ENCODE results near the gene PAQR4. TPM values are rescaled to one million over a fixed set of nuclear protein-coding genes. Genes with fewer than 3 reads are reported as not detected.
A peak's percentile ranks its signal among the peaks of the same experiment; 100 is the strongest.

PAQR4 gene
- total RNA-seq, 6 donors from 2014 or later, result 5.2 to 13.5 (median 8.3) TPM

- peak overlapping the region in 1 of 4 donors; percentile 86 for H3K27ac ChIP-seq
- 7% methylated on average over 3 of the region's 67 CpGs; no CpG with 5 or more reads in 1 of the 2 donors for WGBS, 2 donors
Observed at GRCh38 chr16:3004319-3004718, 35.2 kb downstream of the PAQR4 start.

GRCh38 chr16:3004781-3005284, 35.7 kb downstream of the PAQR4 start:
- Histone ChIP-seq H3K27ac (peak overlapping the region; percentile 49 to 86 (median 74)), H3K4me3 (peak overlapping the region in 3 of 4 donors; percentile 46 to 51 (median 49)), H3K4me1 (peaks cover 20 to 46% (median 29%) of the 10 kb centered on the region in 4 donors), H3K9me3 (no peaks in the 10 kb centered on the region), H3K27me3 (no peaks in the 10 kb centered on the region), H3K36me3 (no peaks in the 10 kb centered on the region)
- DNase-seq, result peak in 1 of 2 donors; percentile 82
- TF ChIP-seq EP300 (IDR thresholded peaks at IDR 0.05) (no peak), CTCF (IDR thresholded peaks at IDR 0.05) (no peak), POLR2AphosphoS5 (IDR thresholded peaks at IDR 0.05) (peak in 1 of 2 donors; percentile 48), POLR2A (IDR thresholded peaks at IDR 0.05) (peak in 1 of 4 donors; percentile 50)
- no peak for ATAC-seq (ENCODE audit: low FRiP score in 2 of 2)
- 8 to 15% methylated on average over 19 to 25 of the region's 25 CpGs for WGBS, 2 donors

More at GRCh38 chr16:3004319-3004718, 35.2 kb downstream of the PAQR4 start:
- peak overlapping the region in 3 of 4 donors; percentile 46 to 51 (median 49) for H3K4me3 ChIP-seq
- no peaks in the 10 kb centered on the region for H3K36me3 ChIP-seq
- H3K4me1 ChIP-seq, result peaks cover 20 to 40% (median 27%) of the 10 kb centered on the region in 4 donors
- ATAC-seq (ENCODE audit: low FRiP score in 2 of 2), result no peak
- H3K27me3 ChIP-seq, result no peaks in the 10 kb centered on the region
- TF ChIP-seq EP300 (IDR thresholded peaks at IDR 0.05), result no peak
- no peak for TF ChIP-seq POLR2AphosphoS5 (IDR thresholded peaks at IDR 0.05)
- TF ChIP-seq CTCF (IDR thresholded peaks at IDR 0.05), result no peak
- TF ChIP-seq POLR2A (IDR thresholded peaks at IDR 0.05), result no peak
- H3K9me3 ChIP-seq, result no peaks in the 10 kb centered on the region
- no peak for DNase-seq

GRCh38 chr16:3007059-3007956, 38.2 kb downstream of the PAQR4 start:
- TF ChIP-seq CTCF (IDR thresholded peaks at IDR 0.05) (no peak), EP300 (IDR thresholded peaks at IDR 0.05) (no peak), POLR2A (IDR thresholded peaks at IDR 0.05) (no peak)
- ATAC-seq (ENCODE audit: low FRiP score in 2 of 2) (no peak), DNase-seq (no peak)
- 51 to 55% methylated on average over 11 to 13 of the region's 13 CpGs for WGBS, 2 donors
- Histone ChIP-seq H3K4me1 (peaks cover 23 to 62% (median 36%) of the 10 kb centered on the region in 4 donors), H3K27me3 (no peaks in the 10 kb centered on the region), H3K27ac (peak overlapping the region; percentile 35 to 78 (median 74)), H3K9me3 (no peaks in the 10 kb centered on the region), H3K4me3 (peak overlapping the region in 1 of 4 donors; percentile 26), H3K36me3 (no peaks in the 10 kb centered on the region)

- no peak for TF ChIP-seq POLR2A (IDR thresholded peaks at IDR 0.05)
- peak in 1 of 2 donors; percentile 17 for TF ChIP-seq POLR2AphosphoS5 (IDR thresholded peaks at IDR 0.05)
- WGBS, 2 donors, result 11 to 13% methylated on average over 16 to 17 of the region's 17 CpGs
- DNase-seq (peak in 1 of 2 donors; percentile 74), ATAC-seq (ENCODE audit: low FRiP score in 2 of 2) (no peak)
- Histone ChIP-seq H3K36me3 (no peaks in the 10 kb centered on the region), H3K4me1 (peaks cover 25 to 62% (median 38%) of the 10 kb centered on the region in 4 donors), H3K27ac (peak overlapping the region; percentile 36 to 78 (median 74)), H3K27me3 (no peaks in the 10 kb centered on the region), H3K4me3 (peak overlapping the region in 1 of 4 donors; percentile 26), H3K9me3 (no peaks in the 10 kb centered on the region)
Observed at GRCh38 chr16:3007957-3008689, 39.0 kb downstream of the PAQR4 start.

- peak overlapping the region; percentile 58 to 78 (median 74) for H3K27ac ChIP-seq
- 40 to 64% methylated on average over 1 to 4 of the region's 4 CpGs for WGBS, 2 donors
- H3K36me3 ChIP-seq, result no peaks in the 10 kb centered on the region
- no peaks in the 10 kb centered on the region for H3K9me3 ChIP-seq
- no peak overlapping the region for H3K4me3 ChIP-seq
- no peak for ATAC-seq (ENCODE audit: low FRiP score in 2 of 2)
- peaks cover 22 to 58% (median 38%) of the 10 kb centered on the region in 4 donors for H3K4me1 ChIP-seq
- TF ChIP-seq POLR2A (IDR thresholded peaks at IDR 0.05) (no peak), CTCF (IDR thresholded peaks at IDR 0.05) (no peak), POLR2AphosphoS5 (IDR thresholded peaks at IDR 0.05) (no peak), EP300 (IDR thresholded peaks at IDR 0.05) (no peak)
- no peaks in the 10 kb centered on the region for H3K27me3 ChIP-seq
- no peak for DNase-seq
Observed at GRCh38 chr16:3008690-3009037, 39.5 kb downstream of the PAQR4 start.

Measured in upper lobe of left lung (tissue), 6 donors.